GM12865 (cell line): ENCODE measurements around the gene LRRC30.

Source experiments
- DNase-seq: peaks from one replicate; pipeline ENCODE4 v3.0.0; 2010; ENCODE audit warnings: low read depth
- H3K4me3 ChIP-seq: 2 replicates; pipeline ENCODE4 v1.5.1; 2011; ENCODE audit warnings: mild to moderate bottlenecking, low read depth, low read length, control low read depth
- TF ChIP-seq, protein P1 (sequence below): IDR thresholded peaks from 2 replicates; pipeline ENCODE4 v1.5.1; 2011; ENCODE audit warnings: low read length, control low read depth, low read depth, inconsistent platforms; ENCODE audit not compliant: insufficient read depth; ENCODE audit errors: missing control alignments

Gene LRRC30

GRCh38 chr18:7236072-7236471, 5.2 kb downstream of the LRRC30 start:
- TF ChIP-seq, protein P1, sequence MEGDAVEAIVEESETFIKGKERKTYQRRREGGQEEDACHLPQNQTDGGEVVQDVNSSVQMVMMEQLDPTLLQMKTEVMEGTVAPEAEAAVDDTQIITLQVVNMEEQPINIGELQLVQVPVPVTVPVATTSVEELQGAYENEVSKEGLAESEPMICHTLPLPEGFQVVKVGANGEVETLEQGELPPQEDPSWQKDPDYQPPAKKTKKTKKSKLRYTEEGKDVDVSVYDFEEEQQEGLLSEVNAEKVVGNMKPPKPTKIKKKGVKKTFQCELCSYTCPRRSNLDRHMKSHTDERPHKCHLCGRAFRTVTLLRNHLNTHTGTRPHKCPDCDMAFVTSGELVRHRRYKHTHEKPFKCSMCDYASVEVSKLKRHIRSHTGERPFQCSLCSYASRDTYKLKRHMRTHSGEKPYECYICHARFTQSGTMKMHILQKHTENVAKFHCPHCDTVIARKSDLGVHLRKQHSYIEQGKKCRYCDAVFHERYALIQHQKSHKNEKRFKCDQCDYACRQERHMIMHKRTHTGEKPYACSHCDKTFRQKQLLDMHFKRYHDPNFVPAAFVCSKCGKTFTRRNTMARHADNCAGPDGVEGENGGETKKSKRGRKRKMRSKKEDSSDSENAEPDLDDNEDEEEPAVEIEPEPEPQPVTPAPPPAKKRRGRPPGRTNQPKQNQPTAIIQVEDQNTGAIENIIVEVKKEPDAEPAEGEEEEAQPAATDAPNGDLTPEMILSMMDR: no peak
- no peak overlapping the region for H3K4me3 ChIP-seq
- no peak for DNase-seq

- H3K4me3 ChIP-seq: no peak overlapping the region
- DNase-seq: no peak
- TF ChIP-seq, protein P1: no peak
These were observed 6.0 kb downstream of the LRRC30 start for GRCh38 chr18:7236933-7237332.

- TF ChIP-seq, protein P1: no peak
- H3K4me3 ChIP-seq: no peak overlapping the region
- DNase-seq: no peak
These were observed 6.9 kb downstream of the LRRC30 start for GRCh38 chr18:7237673-7238272.

GRCh38 chr18:7242926-7243325, 12.0 kb downstream of the LRRC30 start:
- DNase-seq: no peak
- H3K4me3 ChIP-seq: no peak overlapping the region
- TF ChIP-seq, protein P1: no peak

DNA sequence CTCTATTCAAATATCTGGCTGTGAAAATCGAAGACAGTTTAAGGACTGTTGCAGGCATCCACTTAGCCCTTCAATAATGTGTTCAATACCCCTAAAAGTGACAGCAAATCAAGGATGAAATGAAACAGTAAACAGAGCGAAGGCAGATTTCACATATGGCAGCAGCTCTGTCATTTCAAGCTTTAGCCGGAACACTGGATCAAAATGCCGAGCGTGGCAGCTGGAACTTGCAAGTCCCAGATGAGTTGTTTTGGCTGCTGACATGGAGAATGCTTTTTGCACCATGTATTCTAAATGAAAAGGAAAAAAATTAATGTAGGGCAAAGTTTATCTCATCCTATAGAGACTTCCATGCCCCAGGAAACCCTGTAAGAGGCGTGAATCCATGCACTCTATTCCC, 18.0 kb downstream of the LRRC30 start:
- DNase-seq: no peak
- no peak overlapping the region for H3K4me3 ChIP-seq
- TF ChIP-seq, protein P1: no peak

DNA sequence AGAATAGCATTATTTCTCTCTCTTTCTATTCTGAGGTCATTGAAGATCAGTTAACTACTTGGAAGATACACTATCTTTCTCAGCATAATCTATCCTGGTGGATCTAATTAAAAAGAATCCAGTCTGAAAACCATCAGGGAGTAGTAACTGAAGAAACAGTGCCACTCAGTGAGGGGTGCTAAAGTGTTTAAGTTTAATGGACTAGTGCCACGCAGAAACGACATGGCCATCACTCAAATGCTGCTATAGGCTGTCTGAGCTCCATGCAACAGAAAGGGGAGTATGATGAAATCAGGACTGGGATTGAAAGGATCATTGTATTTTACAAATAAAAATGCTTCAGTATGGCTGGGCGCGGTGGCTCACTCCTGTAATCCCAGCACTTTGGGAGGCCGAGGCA, 23.3 kb downstream of the LRRC30 start:
- no peak overlapping the region for H3K4me3 ChIP-seq

DNA sequence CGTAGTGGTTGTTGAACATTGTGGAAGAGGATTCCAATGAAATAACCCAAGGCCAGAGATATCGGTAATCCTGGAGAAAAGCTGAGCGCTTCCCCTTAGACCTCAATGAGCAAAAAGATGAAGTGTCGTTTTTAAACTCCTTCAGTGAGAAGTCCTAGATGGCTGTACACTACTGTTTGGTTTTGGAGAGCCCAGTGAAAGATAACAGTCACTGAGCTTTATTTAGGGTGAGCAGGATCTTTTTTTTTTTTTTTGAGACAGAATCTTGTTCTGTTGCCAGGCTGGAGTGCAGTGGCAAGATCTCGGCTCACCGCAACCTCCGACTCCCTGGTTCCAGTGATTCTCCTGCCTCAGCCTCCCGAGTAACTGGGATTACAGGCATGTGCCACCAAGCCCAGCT, 24.2 kb downstream of the LRRC30 start:
- no peak for DNase-seq
- TF ChIP-seq, protein P1: no peak
- H3K4me3 ChIP-seq: no peak overlapping the region

More for the DNA sequence above, 23.3 kb downstream of the LRRC30 start:
- TF ChIP-seq, protein P1: no peak
- DNase-seq: no peak
